ENCODE results near the gene SLC9A7. TPM values are rescaled to one million over a fixed set of nuclear protein-coding genes. Genes with fewer than 3 reads are reported as not detected.

The SLC9A7 gene
- total RNA-seq, 1 donor from 2014 or later: 1.4 TPM

GRCh38 chrX:46754036-46754435 is 4.9 kb downstream of the SLC9A7 start:
- Mint-ChIP-seq H3K9me3 (ENCODE audit: unreplicated experiment) (no peaks in the 10 kb centered on the region), H3K36me3 (ENCODE audit: unreplicated experiment) (no peaks in the 10 kb centered on the region), H3K27ac (ENCODE audit: unreplicated experiment) (no peak overlapping the region), H3K4me3 (ENCODE audit: unreplicated experiment) (no peak overlapping the region), H3K4me1 (ENCODE audit: unreplicated experiment) (no peaks in the 10 kb centered on the region), H3K27me3 (ENCODE audit: unreplicated experiment) (peaks cover 3% of the 10 kb centered on the region)
- no peak for DNase-seq (ENCODE audit: extremely low spot score, unreplicated experiment)
- TF ChIP-seq, protein P1, sequence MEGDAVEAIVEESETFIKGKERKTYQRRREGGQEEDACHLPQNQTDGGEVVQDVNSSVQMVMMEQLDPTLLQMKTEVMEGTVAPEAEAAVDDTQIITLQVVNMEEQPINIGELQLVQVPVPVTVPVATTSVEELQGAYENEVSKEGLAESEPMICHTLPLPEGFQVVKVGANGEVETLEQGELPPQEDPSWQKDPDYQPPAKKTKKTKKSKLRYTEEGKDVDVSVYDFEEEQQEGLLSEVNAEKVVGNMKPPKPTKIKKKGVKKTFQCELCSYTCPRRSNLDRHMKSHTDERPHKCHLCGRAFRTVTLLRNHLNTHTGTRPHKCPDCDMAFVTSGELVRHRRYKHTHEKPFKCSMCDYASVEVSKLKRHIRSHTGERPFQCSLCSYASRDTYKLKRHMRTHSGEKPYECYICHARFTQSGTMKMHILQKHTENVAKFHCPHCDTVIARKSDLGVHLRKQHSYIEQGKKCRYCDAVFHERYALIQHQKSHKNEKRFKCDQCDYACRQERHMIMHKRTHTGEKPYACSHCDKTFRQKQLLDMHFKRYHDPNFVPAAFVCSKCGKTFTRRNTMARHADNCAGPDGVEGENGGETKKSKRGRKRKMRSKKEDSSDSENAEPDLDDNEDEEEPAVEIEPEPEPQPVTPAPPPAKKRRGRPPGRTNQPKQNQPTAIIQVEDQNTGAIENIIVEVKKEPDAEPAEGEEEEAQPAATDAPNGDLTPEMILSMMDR (IDR thresholded peaks at IDR 0.05): no peak

DNA sequence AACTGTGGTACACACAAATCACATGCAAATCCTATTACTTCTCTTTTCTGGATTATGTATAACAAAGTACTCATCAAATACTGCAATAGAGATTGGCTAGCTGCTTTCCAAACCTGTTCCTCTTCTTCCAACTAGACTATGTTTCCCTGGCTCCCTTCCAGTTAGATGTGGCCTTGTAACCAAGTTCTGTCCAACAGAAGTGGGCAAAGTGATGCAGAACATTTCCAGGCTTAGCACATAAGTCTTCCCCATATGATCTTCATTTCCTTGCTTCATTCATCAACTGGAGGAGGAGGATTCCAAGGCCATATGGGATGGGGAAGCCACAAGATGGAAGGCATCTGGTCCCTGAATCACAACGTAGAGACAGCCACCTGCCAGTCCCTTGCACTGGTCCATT is 8.0 kb downstream of the SLC9A7 start:
- Mint-ChIP-seq H3K4me1 (ENCODE audit: unreplicated experiment) (no peaks in the 10 kb centered on the region), H3K4me3 (ENCODE audit: unreplicated experiment) (no peak overlapping the region), H3K27me3 (ENCODE audit: unreplicated experiment) (peaks cover 3% of the 10 kb centered on the region), H3K36me3 (ENCODE audit: unreplicated experiment) (no peaks in the 10 kb centered on the region), H3K27ac (ENCODE audit: unreplicated experiment) (no peak overlapping the region), H3K9me3 (ENCODE audit: unreplicated experiment) (no peaks in the 10 kb centered on the region)
- no peak for DNase-seq (ENCODE audit: extremely low spot score, unreplicated experiment)
- TF ChIP-seq, protein P1 (IDR thresholded peaks at IDR 0.05): no peak

DNA sequence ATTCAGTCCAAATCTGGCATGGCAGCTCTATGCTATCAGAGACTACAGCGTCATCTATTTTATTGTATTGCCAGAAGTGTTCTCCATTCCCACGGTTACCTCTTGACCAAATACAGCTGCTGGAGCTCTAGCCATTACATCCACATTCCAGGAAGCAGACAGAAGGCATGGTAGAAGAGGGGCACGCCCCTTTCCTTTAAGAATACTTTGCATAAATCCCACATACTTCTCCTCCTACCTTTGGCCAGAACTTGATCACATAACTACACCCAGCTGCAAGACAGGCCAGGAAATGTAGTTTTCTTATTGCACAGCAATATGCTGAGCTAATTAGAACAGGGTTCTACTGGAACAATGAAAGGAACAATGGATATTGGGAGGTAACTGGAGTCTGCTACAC is 14.9 kb downstream of the SLC9A7 start:
- H3K4me3 Mint-ChIP-seq (ENCODE audit: unreplicated experiment): no peak overlapping the region
- H3K9me3 Mint-ChIP-seq (ENCODE audit: unreplicated experiment): peaks cover 12% of the 10 kb centered on the region
- no peaks in the 10 kb centered on the region for H3K4me1 Mint-ChIP-seq (ENCODE audit: unreplicated experiment)
- H3K27ac Mint-ChIP-seq (ENCODE audit: unreplicated experiment): no peak overlapping the region
- DNase-seq (ENCODE audit: extremely low spot score, unreplicated experiment): no peak
- H3K36me3 Mint-ChIP-seq (ENCODE audit: unreplicated experiment): no peaks in the 10 kb centered on the region
- peaks cover 10% of the 10 kb centered on the region for H3K27me3 Mint-ChIP-seq (ENCODE audit: unreplicated experiment)
- TF ChIP-seq, protein P1 (IDR thresholded peaks at IDR 0.05): no peak

- Mint-ChIP-seq H3K27me3 (ENCODE audit: unreplicated experiment) (peaks cover 10% of the 10 kb centered on the region), H3K27ac (ENCODE audit: unreplicated experiment) (no peak overlapping the region), H3K36me3 (ENCODE audit: unreplicated experiment) (no peaks in the 10 kb centered on the region), H3K9me3 (ENCODE audit: unreplicated experiment) (peaks cover 12% of the 10 kb centered on the region), H3K4me1 (ENCODE audit: unreplicated experiment) (no peaks in the 10 kb centered on the region), H3K4me3 (ENCODE audit: unreplicated experiment) (no peak overlapping the region)
- DNase-seq (ENCODE audit: extremely low spot score, unreplicated experiment): no peak
- TF ChIP-seq, protein P1 (IDR thresholded peaks at IDR 0.05): no peak
These were observed 15.9 kb downstream of the SLC9A7 start for GRCh38 chrX:46743046-46743445.

GRCh38 chrX:46739736-46740135 is 19.2 kb downstream of the SLC9A7 start:
- no peaks in the 10 kb centered on the region for H3K36me3 Mint-ChIP-seq (ENCODE audit: unreplicated experiment)
- no peaks in the 10 kb centered on the region for H3K4me1 Mint-ChIP-seq (ENCODE audit: unreplicated experiment)
- peaks cover 10% of the 10 kb centered on the region for H3K27me3 Mint-ChIP-seq (ENCODE audit: unreplicated experiment)
- no peak overlapping the region for H3K4me3 Mint-ChIP-seq (ENCODE audit: unreplicated experiment)
- peaks cover 36% of the 10 kb centered on the region for H3K9me3 Mint-ChIP-seq (ENCODE audit: unreplicated experiment)
- no peak overlapping the region for H3K27ac Mint-ChIP-seq (ENCODE audit: unreplicated experiment)
- TF ChIP-seq, protein P1 (IDR thresholded peaks at IDR 0.05): no peak
- no peak for DNase-seq (ENCODE audit: extremely low spot score, unreplicated experiment)
